Hepatocyte (in vitro differentiated cells): Measurements from ENCODE around the gene JAG2.

Source experiments
- CTCF ChIP-seq: fragments of 200-600 bp; sonication (generic); IDR thresholded peaks from 2 replicates; pipeline ENCODE4 v1.5.1; 2016; ENCODE audit warnings: antibody characterized with exemption, mild to moderate bottlenecking; ENCODE audit not compliant: poor library complexity
- EZH2 ChIP-seq: fragments of 200-600 bp; sonication (generic); IDR thresholded peaks from 2 replicates; pipeline ENCODE4 v1.6.1; 2016; ENCODE audit warnings: antibody characterized with exemption, mild to moderate bottlenecking, borderline replicate concordance
- EZH2phosphoT487 ChIP-seq: fragments of 200-600 bp; sonication (generic); IDR thresholded peaks from one replicate; pipeline ENCODE4 v1.6.1; 2018; ENCODE audit warnings: antibody characterized with exemption, mild to moderate bottlenecking, low read depth, moderate library complexity; ENCODE audit not compliant: unreplicated experiment, severe bottlenecking

- TF ChIP-seq CTCF (no peak), EZH2 (no peak), EZH2phosphoT487 (no peak)
Measured at GRCh38 chr14:105205673-105206208, 37.2 kb upstream of the JAG2 start.
